ENCODE data around the gene TTLL11.
A peak's percentile ranks its signal among the peaks of the same experiment; 100 is the strongest.

The TTLL11 gene

GRCh38 chr9:122065923-122066629 is 27.0 kb downstream of the TTLL11 start:
- in situ Hi-C loops (cut with HindIII; ENCODE audit: low pct_ligation_motif_present, low pct_unique_long_range_greater_than_20kb, low sequenced_read_pairs): no loop called here
- no peak for DNase-seq

GRCh38 chr9:122060481-122060880 is 32.6 kb downstream of the TTLL11 start:
- DNase-seq: no peak
- in situ Hi-C loops (cut with HindIII; ENCODE audit: low pct_ligation_motif_present, low pct_unique_long_range_greater_than_20kb, low sequenced_read_pairs): no loop called here

GRCh38 chr9:122059955-122060324 is 33.2 kb downstream of the TTLL11 start:
- in situ Hi-C loops (cut with HindIII; ENCODE audit: low pct_ligation_motif_present, low pct_unique_long_range_greater_than_20kb, low sequenced_read_pairs): no loop called here
- DNase-seq: no peak

GRCh38 chr9:122059214-122059954 is 33.7 kb downstream of the TTLL11 start:
- DNase-seq: no peak
- in situ Hi-C loops (cut with HindIII; ENCODE audit: low pct_ligation_motif_present, low pct_unique_long_range_greater_than_20kb, low sequenced_read_pairs): no loop called here

GRCh38 chr9:122058709-122059108 is 34.4 kb downstream of the TTLL11 start:
- in situ Hi-C loops (cut with HindIII; ENCODE audit: low pct_ligation_motif_present, low pct_unique_long_range_greater_than_20kb, low sequenced_read_pairs): no loop called here
- no peak for DNase-seq

GRCh38 chr9:122058051-122058450 is 35.1 kb downstream of the TTLL11 start:
- in situ Hi-C loops (cut with HindIII; ENCODE audit: low pct_ligation_motif_present, low pct_unique_long_range_greater_than_20kb, low sequenced_read_pairs): no loop called here

GRCh38 chr9:122057211-122057610 is 35.9 kb downstream of the TTLL11 start:
- in situ Hi-C loops (cut with HindIII; ENCODE audit: low pct_ligation_motif_present, low pct_unique_long_range_greater_than_20kb, low sequenced_read_pairs): no loop called here
- no peak for DNase-seq

More at GRCh38 chr9:122058051-122058450, 35.1 kb downstream of the TTLL11 start:
- DNase-seq: no peak

GRCh38 chr9:122056484-122056883 is 36.6 kb downstream of the TTLL11 start:
- in situ Hi-C loops (cut with HindIII; ENCODE audit: low pct_ligation_motif_present, low pct_unique_long_range_greater_than_20kb, low sequenced_read_pairs): no loop called here
- DNase-seq: peak; percentile 32

GRCh38 chr9:122055701-122056100 is 37.4 kb downstream of the TTLL11 start:
- in situ Hi-C loops (cut with HindIII; ENCODE audit: low pct_ligation_motif_present, low pct_unique_long_range_greater_than_20kb, low sequenced_read_pairs): no loop called here
- no peak for DNase-seq

GRCh38 chr9:122053567-122054350 is 39.3 kb downstream of the TTLL11 start:
- in situ Hi-C loops (cut with HindIII; ENCODE audit: low pct_ligation_motif_present, low pct_unique_long_range_greater_than_20kb, low sequenced_read_pairs): no loop called here
- DNase-seq: no peak

- in situ Hi-C loops (cut with HindIII; ENCODE audit: low pct_ligation_motif_present, low pct_unique_long_range_greater_than_20kb, low sequenced_read_pairs): no loop called here
- DNase-seq: no peak
These were observed 40.0 kb downstream of the TTLL11 start for GRCh38 chr9:122053064-122053463.

GRCh38 chr9:122051351-122052321 is 41.5 kb downstream of the TTLL11 start:
- in situ Hi-C loops (cut with HindIII; ENCODE audit: low pct_ligation_motif_present, low pct_unique_long_range_greater_than_20kb, low sequenced_read_pairs): no loop called here

GRCh38 chr9:122050167-122050566 is 42.9 kb downstream of the TTLL11 start:
- DNase-seq: no peak
- in situ Hi-C loops (cut with HindIII; ENCODE audit: low pct_ligation_motif_present, low pct_unique_long_range_greater_than_20kb, low sequenced_read_pairs): no loop called here

More at GRCh38 chr9:122051351-122052321, 41.5 kb downstream of the TTLL11 start:
- DNase-seq: no peak

GRCh38 chr9:122042056-122042455 is 51.1 kb downstream of the TTLL11 start:
- no peak for DNase-seq
- in situ Hi-C loops (cut with HindIII; ENCODE audit: low pct_ligation_motif_present, low pct_unique_long_range_greater_than_20kb, low sequenced_read_pairs): no loop called here

GRCh38 chr9:122040561-122041242 is 52.4 kb downstream of the TTLL11 start:
- in situ Hi-C loops (cut with HindIII; ENCODE audit: low pct_ligation_motif_present, low pct_unique_long_range_greater_than_20kb, low sequenced_read_pairs): no loop called here
- no peak for DNase-seq

GRCh38 chr9:122039234-122039633 is 53.9 kb downstream of the TTLL11 start:
- in situ Hi-C loops (cut with HindIII; ENCODE audit: low pct_ligation_motif_present, low pct_unique_long_range_greater_than_20kb, low sequenced_read_pairs): no loop called here

GRCh38 chr9:122036988-122037387 is 56.1 kb downstream of the TTLL11 start:
- in situ Hi-C loops (cut with HindIII; ENCODE audit: low pct_ligation_motif_present, low pct_unique_long_range_greater_than_20kb, low sequenced_read_pairs): no loop called here
- peak; percentile 2 for DNase-seq

More at GRCh38 chr9:122039234-122039633, 53.9 kb downstream of the TTLL11 start:
- DNase-seq: no peak

- in situ Hi-C loops (cut with HindIII; ENCODE audit: low pct_ligation_motif_present, low pct_unique_long_range_greater_than_20kb, low sequenced_read_pairs): no loop called here
These were observed 56.7 kb downstream of the TTLL11 start for GRCh38 chr9:122036408-122036807.

More at GRCh38 chr9:122036408-122036807, 56.7 kb downstream of the TTLL11 start:
- no peak for DNase-seq
